OCI-LY7 (cell line): Measurements from ENCODE around the gene NPAT.

Experiments used
- CTCF ChIP-seq: fragments of 200-600 bp; sonication (generic); conservative IDR thresholded peaks from 2 replicates; pipeline ENCODE4 v1.5.1; 2014; ENCODE audit warnings: mild to moderate bottlenecking, antibody characterized with exemption, low read length, moderate library complexity, mixed read lengths
- EZH2phosphoT487 ChIP-seq: fragments of 200-600 bp; sonication (generic); IDR thresholded peaks from 2 replicates; pipeline ENCODE4 v1.6.1; 2018; ENCODE audit warnings: low read depth, borderline replicate concordance, mild to moderate bottlenecking, mixed run types, antibody characterized with exemption, low read length, moderate library complexity, mixed read lengths

GRCh38 chr11:108210441-108210840 is 12.0 kb downstream of the NPAT start:
- no peak for TF ChIP-seq CTCF
- TF ChIP-seq EZH2phosphoT487 = no peak
